HG02870 (cell line): ENCODE measurements around the gene TROAP.
"Not testable (repeated sequence)": the region's sequence is repeated elsewhere in the genome, so short reads cannot be mapped to it uniquely, and the experiment has no call there.

Experiments
- ATAC-seq: cut with Tn5 transposase; IDR thresholded peaks from one replicate; pipeline ENCODE4 v1.9.1; 2021; ENCODE audit warnings: mild to moderate bottlenecking, moderate library complexity; ENCODE audit not compliant: unreplicated experiment

TROAP gene

DNA sequence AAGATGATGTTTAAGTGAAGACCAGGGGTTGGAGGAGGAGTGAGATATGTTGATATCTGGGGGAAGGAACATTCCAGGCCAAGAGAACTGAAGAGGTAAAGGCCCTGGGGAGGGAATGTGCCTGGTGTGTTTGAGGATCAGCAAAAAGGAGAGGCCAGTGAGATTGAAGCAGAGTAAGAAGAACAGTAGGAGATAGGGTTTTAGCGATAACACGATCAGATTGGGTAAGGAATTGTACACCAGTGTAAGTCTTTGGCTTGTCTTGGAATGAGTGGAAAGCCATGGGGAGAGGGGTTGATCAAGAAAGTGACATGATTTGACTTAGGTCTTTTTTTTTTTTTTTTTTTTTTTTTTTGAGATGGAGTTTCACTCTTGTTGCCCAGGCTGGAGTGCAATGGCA lies 4.8 kb downstream of the TROAP start:
- no peak for ATAC-seq

DNA sequence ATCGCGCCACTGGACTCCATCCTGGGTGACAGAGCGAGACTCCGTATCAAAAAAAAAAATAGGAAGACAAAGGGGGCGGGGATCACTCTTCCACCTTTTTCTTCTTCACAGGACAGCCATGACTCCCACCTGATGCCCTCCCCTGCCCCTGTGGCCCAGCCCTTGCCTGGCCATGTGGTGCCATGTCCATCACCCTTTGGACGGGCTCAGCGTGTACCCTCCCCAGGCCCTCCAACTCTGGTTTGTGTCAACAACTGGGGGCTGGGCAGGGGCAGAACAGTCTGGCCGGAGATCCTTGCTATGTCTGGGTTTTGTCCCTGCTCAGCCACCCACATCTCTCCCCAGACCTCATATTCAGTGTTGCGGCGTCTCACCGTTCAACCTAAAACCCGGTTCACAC lies 5.8 kb downstream of the TROAP start:
- no peak for ATAC-seq

DNA sequence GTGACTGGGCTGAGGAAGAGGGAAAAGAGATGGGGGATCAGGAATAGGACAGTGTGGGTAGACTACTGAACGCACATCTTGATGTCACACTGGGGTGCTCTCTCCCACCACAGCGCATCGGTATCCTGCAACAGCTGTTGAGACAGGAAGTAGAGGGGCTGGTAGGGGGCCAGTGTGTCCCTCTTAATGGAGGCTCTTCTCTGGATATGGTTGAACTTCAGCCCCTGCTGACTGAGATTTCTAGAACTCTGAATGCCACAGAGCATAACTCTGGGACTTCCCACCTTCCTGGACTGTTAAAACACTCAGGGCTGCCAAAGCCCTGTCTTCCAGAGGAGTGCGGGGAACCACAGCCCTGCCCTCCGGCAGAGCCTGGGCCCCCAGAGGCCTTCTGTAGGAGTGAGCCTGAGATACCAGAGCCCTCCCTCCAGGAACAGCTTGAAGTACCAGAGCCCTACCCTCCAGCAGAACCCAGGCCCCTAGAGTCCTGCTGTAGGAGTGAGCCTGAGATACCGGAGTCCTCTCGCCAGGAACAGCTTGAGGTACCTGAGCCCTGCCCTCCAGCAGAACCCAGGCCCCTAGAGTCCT lies 7.1 kb downstream of the TROAP start:
- no peak for ATAC-seq

DNA sequence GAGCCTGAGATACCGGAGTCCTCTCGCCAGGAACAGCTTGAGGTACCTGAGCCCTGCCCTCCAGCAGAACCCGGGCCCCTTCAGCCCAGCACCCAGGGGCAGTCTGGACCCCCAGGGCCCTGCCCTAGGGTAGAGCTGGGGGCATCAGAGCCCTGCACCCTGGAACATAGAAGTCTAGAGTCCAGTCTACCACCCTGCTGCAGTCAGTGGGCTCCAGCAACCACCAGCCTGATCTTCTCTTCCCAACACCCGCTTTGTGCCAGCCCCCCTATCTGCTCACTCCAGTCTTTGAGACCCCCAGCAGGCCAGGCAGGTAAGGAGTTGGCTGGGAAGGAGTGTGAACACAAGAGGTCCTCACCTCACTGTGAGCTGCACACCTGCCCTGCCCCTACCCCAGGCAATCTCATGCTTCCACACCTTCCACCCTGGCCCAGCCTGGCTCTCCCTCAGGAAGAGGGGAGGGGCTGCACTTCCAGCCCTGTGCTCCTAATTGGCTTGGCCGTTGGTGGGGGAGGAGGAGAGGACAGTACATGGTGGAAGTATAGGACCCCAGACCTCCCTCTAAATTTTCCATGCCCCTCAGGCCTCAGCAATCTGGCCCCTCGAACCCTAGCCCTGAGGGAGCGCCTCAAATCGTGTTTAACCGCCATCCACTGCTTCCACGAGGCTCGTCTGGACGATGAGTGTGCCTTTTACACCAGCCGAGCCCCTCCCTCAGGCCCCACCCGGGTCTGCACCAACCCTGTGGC lies 7.8 kb downstream of the TROAP start:
- no peak for ATAC-seq

DNA sequence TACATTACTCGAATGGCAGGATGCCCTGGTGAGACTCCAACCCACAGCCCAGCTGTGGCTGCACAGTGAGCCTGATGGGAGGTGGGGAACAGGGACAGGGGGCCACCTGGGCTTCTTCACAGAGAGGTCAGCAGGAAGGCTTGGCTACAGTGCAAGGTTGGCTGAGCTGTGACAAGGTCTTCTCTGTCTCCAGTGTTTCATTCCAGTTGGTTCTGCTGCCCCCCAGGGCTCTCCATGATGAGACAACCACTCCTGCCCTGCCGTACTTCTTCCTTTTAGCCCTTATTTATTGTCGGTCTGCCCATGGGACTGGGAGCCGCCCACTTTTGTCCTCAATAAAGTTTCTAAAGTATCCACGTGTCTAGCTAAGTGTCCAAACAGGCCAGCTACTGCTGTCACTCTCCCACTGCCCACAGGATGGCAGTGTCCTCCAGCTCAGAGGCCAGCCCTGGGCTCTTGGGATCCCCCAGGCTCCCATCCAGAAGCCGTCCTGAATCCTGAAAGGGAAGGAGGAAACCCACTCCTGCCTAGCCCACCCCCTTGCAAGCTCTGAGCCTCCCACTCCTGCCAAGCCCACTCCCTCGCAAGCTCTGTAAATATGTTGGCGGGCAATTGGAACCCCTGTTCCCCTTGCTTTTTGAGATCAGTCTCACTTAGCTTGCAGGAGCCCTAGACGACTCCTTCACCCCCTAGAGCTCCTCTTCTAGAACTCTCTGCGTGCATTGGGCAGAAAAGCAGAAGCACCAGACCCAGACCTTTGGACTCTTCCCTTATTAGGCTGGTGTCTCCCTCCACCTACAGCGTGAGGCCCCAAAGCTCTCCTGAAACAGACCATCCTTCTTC lies 8.5 kb downstream of the TROAP start:
- no peak for ATAC-seq

DNA sequence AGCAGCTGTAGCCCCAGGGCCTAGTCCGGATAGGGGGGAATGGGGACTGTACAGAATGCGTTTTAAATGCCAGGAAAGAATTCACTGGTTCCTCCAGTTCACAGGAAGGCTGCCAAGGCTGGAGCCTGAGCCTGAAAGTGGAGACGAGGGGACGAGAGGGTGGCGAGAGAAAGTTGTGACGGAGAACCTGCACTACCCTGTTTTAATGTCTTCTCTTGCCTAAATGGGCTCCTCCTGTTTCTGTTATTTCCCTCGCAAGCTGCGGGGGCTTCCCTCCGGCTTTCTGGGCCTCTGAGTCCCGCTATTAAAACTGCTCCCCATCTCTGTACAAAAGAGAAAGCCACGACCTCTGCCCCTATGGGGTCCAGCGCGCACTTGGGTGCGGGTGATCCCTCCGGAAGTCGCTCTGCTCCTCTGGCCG lies 9.4 kb downstream of the TROAP start:
- ATAC-seq = no peak

DNA sequence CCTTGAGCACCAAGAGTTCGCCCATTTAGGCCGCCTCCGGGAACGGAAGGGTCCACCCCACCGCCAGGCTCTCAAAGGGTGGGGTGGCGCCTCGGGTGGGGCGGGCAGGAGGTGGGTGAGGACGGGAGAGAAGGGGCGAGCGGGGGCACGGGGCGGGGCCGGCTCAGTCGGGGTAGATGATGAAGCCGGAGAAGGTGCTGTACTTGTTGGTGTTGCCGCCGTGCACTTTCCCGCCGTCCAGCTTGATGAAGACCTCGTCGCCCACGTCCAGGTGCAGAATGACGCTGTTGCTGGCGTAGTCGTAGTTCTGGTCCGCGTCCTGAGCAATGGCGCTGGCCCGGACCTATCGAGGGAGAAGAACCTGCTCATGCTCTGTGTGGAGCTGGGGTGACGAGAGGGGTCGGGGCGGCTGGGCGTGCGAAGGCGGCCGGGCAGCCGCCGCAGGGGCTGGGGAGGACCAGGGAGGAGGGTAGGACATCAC lies 9.9 kb downstream of the TROAP start:
- ATAC-seq = no peak

DNA sequence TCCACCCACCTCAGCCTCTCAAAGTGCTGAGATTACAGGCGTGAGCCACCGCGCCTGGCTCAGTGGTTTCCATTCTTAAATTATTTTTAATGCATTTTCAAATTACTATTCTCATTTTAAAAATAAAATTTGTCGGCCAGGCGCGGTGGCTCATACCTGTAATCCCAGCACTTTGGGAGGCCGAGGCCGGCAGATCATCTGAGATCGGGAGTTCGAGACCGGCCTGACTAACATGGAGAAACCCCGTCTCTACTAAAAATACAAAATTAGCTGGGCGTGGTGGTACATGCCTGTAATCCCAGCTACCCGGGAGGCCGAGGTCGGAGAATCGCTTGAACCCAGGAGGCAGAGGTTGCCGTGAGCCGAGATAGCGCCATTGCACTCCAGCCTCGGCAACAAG lies 10.7 kb downstream of the TROAP start:
- not testable (repeated sequence) for ATAC-seq

DNA sequence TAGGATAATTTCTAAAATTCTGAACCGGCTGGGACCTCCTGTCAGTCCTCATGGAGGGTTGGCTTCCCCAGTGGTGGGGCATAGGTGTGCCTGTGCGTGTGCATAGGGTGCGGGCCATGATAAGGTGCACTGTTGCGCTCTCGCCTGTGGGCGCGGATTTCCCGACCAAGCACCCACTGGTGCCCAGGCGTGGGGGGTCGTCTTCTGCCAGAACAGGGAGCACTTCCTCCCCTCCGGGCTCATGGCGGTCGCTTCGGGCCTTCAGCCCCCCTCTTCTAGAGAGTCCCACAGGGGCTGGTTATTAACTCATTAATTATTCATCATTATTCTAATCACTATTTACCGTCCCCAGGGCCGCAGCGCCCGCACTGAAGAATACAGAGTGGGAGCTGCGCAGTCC lies 11.2 kb downstream of the TROAP start:
- ATAC-seq = no peak

DNA sequence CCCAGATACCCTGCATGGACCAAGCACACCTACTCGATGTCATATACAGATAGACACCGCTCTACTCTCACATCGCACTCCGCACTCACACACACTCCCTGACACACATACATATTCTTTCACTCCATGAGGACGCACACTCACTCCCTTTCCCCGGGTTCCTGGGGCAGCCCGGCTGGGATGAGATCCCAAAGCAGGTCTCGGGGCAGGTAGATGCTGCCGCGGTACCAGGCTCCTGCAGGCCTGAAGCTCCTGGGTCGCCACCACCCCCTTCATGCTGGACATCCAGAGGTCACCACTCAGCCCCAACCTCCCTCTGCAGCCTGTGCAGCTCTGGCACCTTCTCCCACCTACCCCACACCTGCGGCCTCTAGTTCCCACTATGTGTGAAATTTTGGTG lies 11.6 kb downstream of the TROAP start:
- ATAC-seq = no peak

DNA sequence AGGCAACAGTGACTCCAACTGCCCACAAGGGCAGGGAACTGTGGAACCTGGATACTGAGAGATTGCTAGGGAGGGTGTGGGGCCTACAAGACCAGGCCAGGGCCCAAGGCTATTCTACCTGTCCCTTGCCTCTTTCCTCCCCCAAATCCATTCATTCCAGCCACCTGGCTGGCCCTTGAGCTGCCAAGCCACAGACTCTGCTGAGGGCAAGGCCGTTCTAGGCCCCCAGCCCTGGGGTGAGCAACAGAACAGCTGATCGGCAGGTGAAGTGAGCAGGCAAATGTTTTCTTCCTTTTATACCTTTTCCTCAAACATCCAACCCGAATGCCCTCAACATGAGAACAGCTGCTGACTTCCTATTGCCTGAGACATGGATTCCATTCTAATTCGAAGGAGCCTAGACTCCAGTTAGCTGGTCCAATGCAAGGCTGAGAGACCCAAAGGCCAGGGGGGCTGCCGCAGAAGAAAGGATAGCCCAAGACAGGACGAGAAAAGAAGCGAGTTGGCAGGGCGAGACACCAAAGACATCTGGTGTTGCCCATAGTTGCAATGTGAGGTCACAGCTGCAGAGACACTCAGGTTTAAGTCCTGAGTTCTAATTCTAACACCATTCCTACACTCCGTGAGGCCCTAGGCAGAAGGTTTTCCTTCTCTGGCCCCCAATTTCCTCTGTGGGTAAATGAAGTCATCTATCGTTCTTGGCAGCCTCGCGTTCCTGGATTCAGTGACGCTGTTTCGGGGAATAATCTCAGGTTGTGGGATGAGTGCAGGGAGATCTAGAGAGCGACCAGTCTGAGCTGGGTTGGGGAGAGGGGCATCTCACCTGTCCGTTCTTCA lies 12.3 kb downstream of the TROAP start:
- ATAC-seq = no peak

DNA sequence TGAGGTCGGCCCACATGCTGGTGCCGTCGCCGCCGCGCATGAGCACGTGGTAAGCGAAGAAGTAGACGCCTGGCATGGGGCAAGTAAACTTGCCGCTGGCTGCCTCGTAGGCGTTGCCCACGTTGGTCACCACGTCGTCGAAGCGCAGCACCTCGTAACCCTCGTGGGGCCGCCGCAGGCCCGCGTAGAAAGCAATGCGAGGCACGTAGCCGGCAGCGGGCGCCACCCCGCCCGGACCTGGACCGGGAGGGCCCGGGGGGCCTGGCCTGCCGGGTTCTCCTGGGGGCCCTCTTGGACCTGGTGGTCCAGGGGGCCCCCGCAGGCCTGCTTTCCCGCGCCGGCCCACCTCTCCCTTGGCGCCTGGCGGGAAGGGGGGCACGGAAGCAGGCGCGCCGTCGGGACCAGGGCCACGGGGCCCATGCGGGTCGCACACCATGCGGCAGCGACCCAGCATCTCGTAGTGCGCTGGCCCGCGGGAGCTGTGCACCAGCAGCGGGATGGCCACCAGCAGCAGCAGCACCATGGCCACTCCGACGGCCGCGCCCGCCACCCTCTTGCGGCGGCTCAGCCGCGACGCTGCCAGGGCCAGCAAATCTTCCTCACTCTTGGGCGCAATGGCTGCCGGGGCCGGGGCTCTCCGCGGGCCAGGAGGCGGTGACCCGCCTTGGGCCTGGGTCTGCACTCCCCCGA lies 13.0 kb downstream of the TROAP start:
- no peak for ATAC-seq

DNA sequence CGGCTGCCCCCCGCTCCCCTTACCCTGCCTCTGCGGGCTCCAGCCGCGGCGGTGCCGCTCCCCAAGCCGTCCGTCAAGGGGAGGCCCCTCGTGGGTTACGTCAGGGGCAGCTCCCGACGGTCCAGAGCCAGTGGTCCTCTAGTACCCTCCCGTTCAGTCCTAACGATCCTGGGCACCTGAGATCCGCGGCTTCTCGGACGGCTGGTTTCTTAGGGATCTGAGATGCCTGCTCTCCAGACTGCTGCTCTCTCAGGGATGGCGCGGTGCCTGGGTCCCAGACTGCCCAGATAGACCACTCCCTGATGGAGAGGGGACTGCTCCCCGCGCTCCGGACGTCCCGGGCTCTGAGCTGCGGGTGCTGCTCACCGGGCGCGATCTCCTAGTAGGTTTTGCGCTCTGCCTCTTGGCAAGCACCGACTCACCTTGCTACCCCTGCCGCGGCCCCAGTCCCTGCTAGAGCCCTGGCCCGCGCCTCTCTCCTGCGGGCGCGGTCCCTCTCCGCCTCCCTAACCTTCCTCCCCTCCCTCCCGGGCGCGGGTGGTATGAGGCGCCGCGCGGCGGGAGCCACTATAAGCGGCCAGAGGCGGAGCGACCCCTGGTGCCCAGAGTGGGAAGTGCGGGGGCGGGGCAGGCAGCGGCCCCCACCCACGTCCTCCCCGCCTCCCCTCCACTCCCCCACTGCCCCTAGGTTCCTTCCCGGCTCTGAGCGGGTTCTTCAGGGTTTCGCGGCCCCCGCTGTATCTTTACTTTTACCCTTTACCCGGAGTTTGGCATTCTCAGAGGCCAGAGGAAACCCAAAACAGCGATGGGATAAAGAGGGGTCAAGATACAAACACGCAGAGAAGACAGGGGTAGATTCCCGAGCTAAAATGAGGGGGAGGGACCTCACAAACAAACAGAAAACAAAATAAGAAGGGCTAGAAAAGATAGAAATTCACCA lies 13.9 kb downstream of the TROAP start, which contains the start of gene C1QL4:
Gene C1QL4, minus strand, starts transcription at position 544 of the 940 bp plus-strand sequence. CDS start 711 bp downstream, outside the sequence.
- peak; percentile 66 for ATAC-seq

DNA sequence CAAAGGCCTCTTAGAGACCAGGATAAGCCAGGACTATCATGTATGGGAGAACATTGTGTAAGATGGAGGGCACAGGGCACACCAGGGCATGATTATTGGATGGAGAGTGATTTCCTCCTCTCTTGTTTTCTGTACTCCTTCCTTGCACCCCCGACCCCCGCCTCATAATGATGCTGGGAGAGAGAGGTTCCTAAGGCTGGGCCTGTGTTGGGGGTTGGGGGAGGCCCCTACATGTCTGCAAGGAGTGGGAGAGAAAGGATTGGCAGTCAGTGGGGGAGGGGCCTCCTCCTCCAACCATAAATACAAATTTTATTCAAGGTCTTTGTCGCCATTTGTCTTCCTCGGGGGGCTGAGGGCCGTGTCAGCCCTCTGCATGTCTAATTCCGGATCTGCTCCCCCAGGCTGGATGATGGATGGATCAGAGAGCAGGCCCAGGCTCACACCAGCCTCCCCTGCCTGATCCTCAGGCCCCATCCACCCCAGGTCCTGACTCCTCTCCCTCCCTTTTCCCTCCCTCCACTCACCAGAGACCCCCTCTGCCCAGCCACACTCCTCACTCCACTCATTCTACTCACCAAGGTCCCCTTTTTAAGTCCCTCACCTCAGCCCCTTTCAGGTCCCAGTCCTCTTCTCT lies 15.9 kb downstream of the TROAP start:
- no peak for ATAC-seq

DNA sequence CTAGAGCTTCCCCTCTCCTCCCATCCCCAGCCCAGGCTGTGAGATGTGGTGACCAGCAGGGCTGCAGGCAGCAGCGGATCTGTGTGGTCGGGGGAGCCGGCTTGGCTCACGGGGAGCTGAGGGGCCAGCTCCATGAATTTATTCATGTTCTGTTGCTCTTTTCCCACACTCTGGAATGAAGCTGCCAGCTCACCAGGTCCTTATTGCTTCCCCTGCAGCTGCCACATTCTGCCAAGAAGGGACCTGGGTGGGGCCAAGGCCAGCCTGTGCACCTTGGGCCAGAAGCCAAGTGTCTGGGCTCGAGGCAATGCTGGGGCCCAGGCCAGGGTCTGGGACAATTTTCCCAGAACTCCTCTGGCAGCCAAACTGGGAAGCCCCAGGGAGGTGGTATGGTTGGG lies 16.4 kb downstream of the TROAP start:
- ATAC-seq = no peak

DNA sequence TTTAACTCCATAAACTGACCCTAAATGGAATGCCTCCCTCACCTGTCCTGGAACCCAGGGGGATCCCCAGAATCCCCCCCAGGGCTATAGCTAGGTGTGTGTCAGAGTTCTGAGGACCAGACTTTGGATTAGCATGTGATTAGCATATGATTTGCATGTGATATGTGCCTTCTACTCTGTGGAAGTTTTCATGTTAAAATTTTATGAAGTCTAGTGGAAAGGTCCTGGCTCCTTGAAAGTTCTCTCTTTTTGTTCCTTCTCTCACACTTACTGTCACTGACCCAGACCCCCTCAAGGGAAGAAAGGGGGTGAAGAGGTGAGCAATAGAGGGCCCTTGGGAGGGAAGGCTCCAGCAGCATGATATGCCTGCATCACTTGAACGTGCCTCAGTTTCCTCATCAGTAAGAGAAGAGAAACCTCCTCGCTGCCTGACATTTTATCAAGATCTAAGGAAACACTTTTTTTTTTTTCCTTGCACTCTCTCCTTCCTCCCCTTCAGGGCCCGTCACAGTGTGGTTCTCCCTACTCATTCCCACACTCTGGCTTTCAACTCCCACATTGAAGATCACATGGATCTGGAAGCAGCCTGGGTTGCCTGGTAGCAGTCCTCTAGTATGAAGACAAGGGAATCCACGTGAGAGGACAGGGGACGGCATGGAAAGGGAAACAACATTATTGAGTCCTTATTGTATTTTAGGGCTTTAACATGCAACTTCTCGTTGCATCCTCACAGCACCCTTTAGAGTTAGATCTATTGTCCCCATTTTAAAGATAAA lies 17.2 kb downstream of the TROAP start:
- ATAC-seq = no peak

DNA sequence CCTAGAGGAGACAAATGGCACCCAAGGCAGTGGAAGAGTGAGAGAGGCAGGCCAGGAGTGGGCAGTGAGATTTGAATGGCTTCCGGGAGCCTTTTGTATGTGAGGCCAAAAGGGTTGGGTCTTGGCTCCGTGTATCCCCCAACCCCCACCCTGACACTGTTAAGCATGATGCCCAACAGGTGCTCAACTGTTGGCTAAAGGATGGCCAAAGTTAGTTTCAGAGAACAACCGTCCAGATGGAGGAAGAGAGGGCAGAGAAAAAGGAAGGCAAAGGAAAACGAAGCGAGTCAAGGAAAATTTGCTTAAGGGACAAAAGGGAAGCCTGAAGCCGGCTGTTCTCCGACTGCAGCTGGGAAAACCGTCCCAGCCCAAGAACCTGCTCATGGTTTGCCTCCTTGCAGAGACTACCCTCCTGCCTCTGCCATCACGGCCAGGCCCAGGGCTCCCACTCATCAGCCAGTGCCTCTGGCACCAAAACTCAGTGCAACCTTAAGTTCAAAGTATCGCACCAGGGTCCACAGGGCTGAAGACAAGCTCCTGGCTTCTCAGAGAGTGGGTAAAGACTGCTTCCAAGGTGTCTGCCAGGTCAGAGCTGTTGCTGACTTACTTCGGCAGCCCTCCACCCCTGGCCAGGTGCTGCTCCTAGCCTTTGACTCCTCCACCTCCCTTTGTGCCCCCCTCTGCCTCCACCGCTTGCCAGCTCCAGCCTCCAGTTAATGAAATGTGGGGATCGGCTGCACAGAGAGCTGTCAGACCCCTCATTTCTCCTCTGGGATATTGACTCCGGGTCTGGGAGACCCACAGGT lies 18.1 kb downstream of the TROAP start:
- ATAC-seq = no peak
